Caki2 (cell line): Measurements from ENCODE around the gene SPOCK1. TPM values are rescaled to one million over a fixed set of nuclear protein-coding genes. Genes with fewer than 3 reads are reported as not detected.

ENCODE experiments used
- DNase-seq: peaks from one replicate; pipeline ENCODE4 v3.0.0-alpha.2; 2015; ENCODE audit warnings: low read depth
- in situ Hi-C: cut with HindIII; loops from 2 replicates; pipeline ENCODE4 v1.10.0; 2016; ENCODE audit warnings: low sequenced_read_pairs, low pct_unique_long_range_greater_than_20kb, mixed read lengths
- total RNA-seq: library from RNA; depleted of rRNA; stranded (reverse); fragments of >200 nt; shearing (Covaris generic); gene quantifications from 2 replicates; pipeline ENCODE4 v1.2.3, GENCODE V29; 2014; ENCODE audit warnings: low replicate concordance

SPOCK1 gene
- total RNA-seq, 1 experiment from 2014 or later, result 25.6 TPM

DNA sequence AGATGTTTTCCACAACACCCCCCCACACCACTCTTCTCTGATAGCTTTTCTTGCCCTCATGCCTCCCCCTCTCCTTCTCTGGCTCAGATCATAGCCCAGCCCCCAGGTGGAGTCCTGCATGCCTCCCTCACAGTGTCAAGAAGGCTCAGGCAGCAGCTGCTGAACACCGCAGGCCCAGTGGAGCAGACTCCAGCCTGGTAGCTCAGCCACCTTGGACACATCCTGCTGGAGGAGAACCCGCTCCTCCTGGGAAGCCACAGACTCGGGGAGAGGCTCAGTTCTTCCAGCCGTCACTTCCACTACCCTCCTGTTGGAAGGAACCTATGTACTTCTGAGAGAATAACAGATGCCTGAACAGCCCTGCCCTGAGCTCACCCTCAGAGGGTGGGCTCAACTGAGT is 143.4 kb downstream of the SPOCK1 start:
- in situ Hi-C loops, result no loop called here

DNA sequence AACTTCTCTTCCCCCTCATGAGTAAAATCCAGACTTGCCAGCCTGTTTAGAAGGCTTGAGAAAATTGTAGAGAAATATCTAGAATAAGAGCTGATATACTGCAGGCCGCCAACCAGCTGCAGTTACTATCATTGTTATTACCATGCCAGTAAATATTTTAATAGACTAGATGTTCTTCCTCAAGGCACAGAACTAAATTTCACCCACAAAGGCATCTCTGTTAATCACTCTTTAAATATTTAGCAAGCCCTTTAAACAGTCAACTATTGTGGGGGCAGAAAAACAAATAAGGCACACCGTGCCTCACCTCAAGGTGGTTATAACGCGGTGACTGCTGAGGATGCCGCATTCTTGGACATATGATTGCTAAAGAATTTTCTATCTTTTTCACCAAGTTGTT is 147.0 kb downstream of the SPOCK1 start:
- in situ Hi-C loops, result no loop called here
- no peak for DNase-seq

More for the DNA sequence above, 143.4 kb downstream of the SPOCK1 start:
- DNase-seq, result no peak

DNA sequence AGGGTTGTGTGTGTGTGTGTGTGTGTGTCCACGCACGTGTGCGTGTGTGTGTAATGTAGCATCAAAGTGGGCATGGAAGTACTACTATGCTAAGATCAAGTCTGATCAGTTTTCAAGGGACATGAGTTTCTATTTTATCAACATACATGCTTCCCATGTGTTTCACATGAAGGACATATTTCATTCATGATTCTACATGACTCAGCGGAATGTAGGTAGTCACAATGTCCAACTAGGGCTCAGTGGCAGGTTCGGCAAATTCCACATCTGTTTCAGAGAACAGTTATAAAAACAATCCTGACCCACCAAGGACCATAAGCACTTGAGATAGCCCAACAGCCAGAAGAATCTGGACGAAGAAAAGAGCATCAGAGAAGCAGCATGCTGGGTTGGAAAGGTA is 148.3 kb downstream of the SPOCK1 start:
- no peak for DNase-seq

DNA sequence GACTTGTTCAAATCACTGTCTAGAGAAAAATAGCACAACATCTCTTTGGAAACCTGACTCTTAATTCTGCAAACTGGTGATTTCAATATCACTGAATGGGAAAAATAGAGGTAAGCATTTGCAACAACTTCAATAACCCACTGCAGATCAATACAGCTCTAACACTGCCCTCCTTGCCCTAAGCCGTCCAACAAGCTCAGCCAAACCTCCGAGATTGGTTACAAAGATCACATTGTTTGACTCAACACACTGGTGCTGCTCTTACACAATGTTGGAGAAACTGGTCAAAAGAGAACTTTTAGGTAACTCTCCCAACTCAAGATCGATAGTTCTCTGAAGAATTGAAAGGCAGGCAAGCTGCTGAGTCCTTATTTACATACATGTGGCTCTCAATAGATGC is 150.4 kb downstream of the SPOCK1 start:
- in situ Hi-C loops, result no loop called here
- DNase-seq, result no peak

More for the DNA sequence above, 148.3 kb downstream of the SPOCK1 start:
- in situ Hi-C loops, result no loop called here

DNA sequence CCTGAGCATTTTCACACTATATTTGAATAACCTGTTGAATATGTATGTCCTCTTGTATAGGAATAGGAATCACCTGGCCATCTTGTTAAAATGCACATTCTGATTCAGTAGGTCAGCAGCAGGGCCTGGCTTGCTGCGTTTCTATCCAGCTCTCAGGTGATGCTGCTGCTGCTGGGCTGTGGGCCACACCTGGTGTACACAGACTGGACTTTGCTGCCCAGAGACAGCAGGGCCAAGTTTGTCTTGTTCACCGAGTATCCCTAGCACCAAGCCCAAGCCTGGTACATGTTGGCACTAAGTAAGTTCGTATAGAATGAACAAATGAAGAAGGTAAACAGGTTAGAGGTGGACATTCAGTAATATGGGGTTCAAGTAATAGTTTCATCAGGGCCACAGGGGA is 151.3 kb downstream of the SPOCK1 start:
- in situ Hi-C loops, result no loop called here
- no peak for DNase-seq

GRCh38 chr5:137346281-137346680 is 152.8 kb downstream of the SPOCK1 start:
- in situ Hi-C loops, result no loop called here
- DNase-seq, result no peak

DNA sequence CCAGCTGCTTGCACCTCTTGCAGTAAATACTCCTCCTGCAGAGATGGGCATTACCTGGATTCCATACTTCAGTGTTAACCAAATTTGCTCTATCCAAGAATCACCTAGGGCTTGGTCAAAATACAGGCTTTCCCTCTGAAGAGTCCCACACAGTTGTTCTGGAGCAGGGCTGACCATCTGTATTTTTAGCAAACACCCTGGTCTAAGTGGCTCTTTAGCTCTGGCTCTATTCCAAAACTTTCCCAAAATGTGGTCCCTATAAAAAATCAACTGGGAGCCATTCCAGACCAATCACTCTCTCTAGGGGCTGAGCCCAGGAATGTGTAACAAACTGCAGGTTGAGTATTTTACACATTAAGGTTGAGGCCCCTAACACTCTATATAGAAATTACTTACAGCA is 153.7 kb downstream of the SPOCK1 start:
- in situ Hi-C loops, result no loop called here
- DNase-seq, result no peak

DNA sequence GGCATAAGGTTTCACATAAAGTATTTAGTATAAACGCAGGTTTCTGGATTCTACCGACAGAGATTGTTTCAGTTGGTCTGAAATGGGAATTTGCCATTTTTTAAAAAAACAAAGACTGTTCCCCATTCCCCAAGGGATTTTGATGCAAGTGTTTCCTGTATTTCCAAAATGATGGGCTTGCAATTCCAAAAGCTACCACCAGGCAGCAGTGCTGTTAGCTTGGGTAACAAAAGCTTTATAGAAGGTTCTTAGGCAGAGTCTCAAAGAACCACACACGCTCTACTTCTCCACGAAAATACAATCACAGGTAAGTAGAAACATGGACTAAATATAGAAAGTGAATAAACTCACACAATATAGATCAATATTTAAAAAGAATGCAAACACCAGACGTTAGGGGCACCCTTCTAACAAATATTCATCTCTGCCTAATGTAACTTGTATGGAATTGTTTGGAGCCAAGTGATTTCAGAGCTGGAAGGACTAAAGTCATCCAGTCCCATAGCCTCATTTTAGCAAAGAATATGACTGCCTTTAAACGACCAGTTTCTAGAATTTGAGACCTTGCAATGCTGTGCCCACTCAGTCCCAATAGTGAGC is 154.3 kb downstream of the SPOCK1 start:
- in situ Hi-C loops, result no loop called here
- no peak for DNase-seq

GRCh38 chr5:137344021-137344420 is 155.1 kb downstream of the SPOCK1 start:
- DNase-seq, result no peak
- in situ Hi-C loops, result no loop called here

- in situ Hi-C loops, result no loop called here
- peak; percentile 10 for DNase-seq
Measured at GRCh38 chr5:137342764-137343163, 156.4 kb downstream of the SPOCK1 start.

DNA sequence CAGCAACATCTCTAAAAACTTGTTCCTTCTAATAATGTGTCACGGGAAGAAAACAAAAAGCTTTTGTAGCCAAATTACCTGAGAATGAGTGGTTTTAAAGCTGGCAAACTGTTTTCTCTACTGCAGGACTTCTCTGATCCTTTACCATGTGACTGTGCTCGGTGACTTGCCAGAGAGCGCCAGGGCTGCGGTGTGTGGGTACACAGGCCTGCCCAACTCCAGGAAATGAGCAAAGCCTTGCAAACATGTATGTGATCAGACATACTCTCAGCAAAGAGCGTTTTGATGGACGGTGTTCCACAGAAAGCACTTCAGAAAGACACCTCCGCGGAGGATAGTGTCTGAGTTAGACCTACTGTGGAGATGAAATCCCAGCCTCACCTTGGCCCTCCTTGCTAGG is 157.3 kb downstream of the SPOCK1 start:
- in situ Hi-C loops, result no loop called here

DNA sequence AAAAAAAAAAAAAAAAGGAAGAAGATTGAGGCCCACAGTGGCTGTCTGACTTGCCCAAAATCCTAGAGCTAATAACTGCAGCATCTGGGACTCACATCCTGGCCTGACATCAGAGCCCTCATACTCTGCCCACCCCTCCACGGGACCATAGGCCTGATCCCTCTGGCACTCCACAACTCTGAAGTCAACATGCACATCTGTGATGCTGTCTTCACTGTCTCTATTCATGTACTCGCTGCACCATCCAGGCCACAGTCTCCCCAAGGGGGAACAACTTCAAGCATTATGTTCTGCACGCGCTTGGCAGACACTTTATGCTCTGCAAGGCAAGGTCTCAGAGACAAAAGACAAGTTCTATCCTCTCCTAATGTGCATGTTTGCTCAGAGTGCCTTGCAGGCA is 158.2 kb downstream of the SPOCK1 start:
- in situ Hi-C loops, result no loop called here
- no peak for DNase-seq

More for the DNA sequence above, 157.3 kb downstream of the SPOCK1 start:
- DNase-seq, result no peak

GRCh38 chr5:137336565-137337120 is 162.5 kb downstream of the SPOCK1 start:
- in situ Hi-C loops, result no loop called here
- DNase-seq, result no peak

DNA sequence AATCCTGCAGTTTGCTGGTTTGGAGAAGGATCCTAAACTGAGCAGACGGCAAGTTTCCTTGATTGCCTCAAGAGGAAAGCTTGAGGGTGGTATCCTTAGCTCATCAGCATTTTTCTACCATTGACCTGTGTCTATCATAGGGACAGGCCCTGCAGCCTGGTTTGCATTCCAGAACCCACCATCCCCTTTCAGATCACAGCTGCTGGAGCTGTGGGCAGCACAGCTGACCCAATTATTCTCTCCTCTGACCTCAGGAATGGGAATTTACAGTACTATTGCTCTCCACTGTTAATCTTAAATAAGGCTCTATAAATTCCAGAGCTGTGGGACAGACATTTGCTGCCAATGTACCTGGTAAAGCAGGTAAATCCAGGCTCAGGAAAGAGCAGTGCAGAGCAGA is 163.0 kb downstream of the SPOCK1 start:
- DNase-seq, result no peak
- in situ Hi-C loops, result no loop called here

GRCh38 chr5:137335493-137335892 is 163.6 kb downstream of the SPOCK1 start:
- in situ Hi-C loops, result no loop called here

DNA sequence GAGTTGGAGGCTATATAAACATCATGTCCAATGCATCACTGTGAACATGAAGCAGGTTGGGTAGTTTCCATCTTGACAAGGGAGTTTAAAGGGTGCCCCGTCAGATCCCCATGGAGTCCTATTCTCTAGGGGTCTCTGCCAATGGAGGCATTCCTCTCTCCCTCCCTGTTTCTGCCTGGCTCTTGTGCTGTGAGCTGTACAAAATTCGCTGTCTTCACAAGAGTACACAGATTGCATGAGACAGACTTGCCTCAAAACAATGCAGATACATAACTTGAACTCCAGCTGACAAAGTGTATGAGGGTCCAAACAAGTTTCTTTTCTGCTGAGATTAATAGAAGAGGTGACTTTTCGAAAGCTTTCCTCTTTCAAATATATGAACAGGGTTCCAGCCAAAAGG is 165.2 kb downstream of the SPOCK1 start:
- DNase-seq, result no peak
- in situ Hi-C loops, result no loop called here

More at GRCh38 chr5:137335493-137335892, 163.6 kb downstream of the SPOCK1 start:
- DNase-seq, result no peak

DNA sequence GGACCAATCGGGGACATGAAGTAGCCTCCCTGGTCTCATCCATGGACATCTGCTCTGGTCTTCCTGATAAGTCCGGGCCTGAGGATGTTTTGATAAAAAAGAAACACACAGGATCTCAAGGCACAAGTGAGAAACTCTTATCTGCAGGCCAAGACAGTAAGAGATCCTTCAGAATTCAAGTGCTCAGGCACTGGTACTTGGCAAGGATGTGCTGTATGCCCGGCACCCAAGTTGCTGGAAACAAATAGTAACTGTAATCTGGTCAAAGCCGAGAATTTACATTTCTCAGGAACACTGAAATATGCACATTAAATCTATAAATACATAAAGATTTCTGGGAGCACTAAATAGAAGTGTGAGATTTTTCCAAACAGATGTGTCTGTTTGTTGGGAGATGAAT is 165.7 kb downstream of the SPOCK1 start:
- in situ Hi-C loops, result no loop called here
- DNase-seq, result no peak

DNA sequence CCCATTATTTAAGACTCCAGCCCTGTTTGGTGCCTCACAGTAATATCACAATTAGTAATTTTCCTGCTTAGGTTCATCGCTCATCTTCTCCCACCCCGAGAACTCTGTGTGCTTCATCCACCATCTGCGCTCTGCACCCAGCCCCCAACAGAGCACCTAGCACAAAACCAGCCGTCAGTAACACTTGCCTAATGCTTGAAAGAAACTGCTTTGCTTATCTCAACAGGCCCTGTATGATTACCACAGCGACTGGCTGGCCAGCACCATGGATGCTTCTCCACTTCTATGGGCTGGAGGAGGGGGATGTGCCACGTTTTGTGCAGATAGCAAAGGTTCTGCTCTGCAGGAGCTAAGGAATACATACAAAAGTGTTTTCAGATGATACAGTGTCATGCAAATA is 166.8 kb downstream of the SPOCK1 start:
- no peak for DNase-seq
- in situ Hi-C loops, result no loop called here

DNA sequence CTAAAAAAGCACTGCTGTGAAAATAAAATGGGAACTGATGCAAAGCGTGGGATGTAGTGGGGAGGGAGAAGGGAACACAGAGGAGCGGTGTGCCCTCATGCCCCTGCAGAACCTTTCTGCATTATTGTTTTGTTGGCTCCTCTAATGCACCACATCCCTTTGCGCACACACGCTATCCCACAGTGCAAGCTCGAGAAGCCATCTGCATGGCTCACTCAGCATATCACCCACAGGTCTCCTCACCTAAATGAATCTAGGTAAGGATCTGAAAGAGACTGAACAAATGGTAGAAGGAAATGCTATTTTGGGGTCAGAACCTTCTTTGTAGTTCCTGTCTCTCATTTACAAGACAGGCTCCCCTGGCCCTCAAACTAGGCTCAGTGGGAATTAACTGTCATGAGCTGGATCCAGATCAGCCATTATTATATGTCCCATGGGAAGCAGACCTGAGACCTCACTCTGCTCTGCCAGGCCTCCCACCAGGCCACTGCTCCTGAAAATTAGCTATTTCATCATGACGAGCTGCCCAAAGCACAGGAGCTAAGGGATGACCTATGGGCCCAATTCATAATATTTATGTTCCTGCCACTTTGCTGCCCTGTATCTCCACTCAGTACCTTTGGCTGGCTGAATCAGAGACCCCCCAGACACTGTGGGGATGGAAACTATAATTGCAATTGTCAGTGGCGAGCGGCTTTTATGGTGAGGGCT is 169.4 kb downstream of the SPOCK1 start:
- in situ Hi-C loops, result no loop called here
- no peak for DNase-seq

- in situ Hi-C loops, result no loop called here
- no peak for DNase-seq
Measured at GRCh38 chr5:137328991-137329390, 170.1 kb downstream of the SPOCK1 start.
